Body of pancreas (tissue), 4 donors: ENCODE measurements around the gene RTL5. TPM values are rescaled to one million over a fixed set of nuclear protein-coding genes. Genes with fewer than 3 reads are reported as not detected.

ENCODE experiments used
- ATAC-seq: fragments of 150-250 bp; one replicate; pipeline ENCODE4 v1.9.1; 2016
- DNase-seq, 4 donors: peaks; one replicate each; pipeline ENCODE4 v3.0.0-alpha.2; 2019
- H3K27ac ChIP-seq, 4 donors: fragments of 200-600 bp; sonication (generic); 1 replicate in 3 of 4; 2 replicates in 1 of 4; pipeline versions ENCODE4 v1.5.1 to v1.6.1; 2016 to 2019; ENCODE audit warnings: mild to moderate bottlenecking in 1 of 4, mixed read lengths in 1 of 4, moderate library complexity in 1 of 4
- H3K27me3 ChIP-seq, 2 donors: fragments of 200-600 bp; sonication (generic); one replicate each; pipeline ENCODE4 v1.6.0; 2016; ENCODE audit warnings: mild to moderate bottlenecking in 1 of 2
- H3K36me3 ChIP-seq, 2 donors: fragments of 200-600 bp; sonication (generic); replicated peaks in 1 of 2; 2 replicates each; pipeline ENCODE4 v1.5.1; 2016; ENCODE audit warnings: low read depth in 2 of 2; ENCODE audit not compliant: insufficient read depth in 1 of 2
- H3K4me1 ChIP-seq: fragments of 200-600 bp; sonication (generic); one replicate; pipeline ENCODE4 v1.6.0; 2016
- H3K4me3 ChIP-seq, 2 donors: fragments of 200-600 bp; sonication (generic); 1 replicate in 1 of 2; 2 replicates in 1 of 2; pipeline ENCODE4 v1.5.1; 2016 to 2019
- H3K9me3 ChIP-seq, 3 donors: fragments of 200-600 bp; sonication (generic); 1 replicate in 2 of 3; 2 replicates in 1 of 3; pipeline ENCODE4 v1.5.1; 2016
- CTCF ChIP-seq, 7 experiments: fragments of 450-650 bp in 4 of 7; fragments of 200-600 bp in 3 of 7; sonication (generic) in 3 of 7; IDR thresholded peaks; one replicate each; pipeline ENCODE4 v1.5.1; 2016 to 2019; ENCODE audit warnings: antibody characterized with exemption in 7 of 7
- POLR2A ChIP-seq, 3 donors: fragments of 450-650 bp; IDR thresholded peaks; one replicate each; pipeline ENCODE4 v1.6.1; 2016; ENCODE audit warnings: antibody characterized with exemption in 3 of 3, mild to moderate bottlenecking in 2 of 3
- WGBS, 2 donors: methylation state at CpG; one replicate each; pipeline ENCODE4 v1.1.5; 2017; 5-methylcytosine and 5-hydroxymethylcytosine counted together
- intact Hi-C: fragments of 100-400 bp; cut with DNase I; formaldehyde crosslinking; loops from one replicate; pipeline ENCODE4 v1.15.1; 2023
- total RNA-seq, 2 donors: library from RNA; depleted of rRNA; stranded (reverse); fragments of >200 nt; gene quantifications; one replicate each; pipeline ENCODE4 v1.1.0, GENCODE V29; 2016

RTL5 gene
- total RNA-seq, 2 donors from 2014 or later: 1.6 to 2.3 TPM

DNA sequence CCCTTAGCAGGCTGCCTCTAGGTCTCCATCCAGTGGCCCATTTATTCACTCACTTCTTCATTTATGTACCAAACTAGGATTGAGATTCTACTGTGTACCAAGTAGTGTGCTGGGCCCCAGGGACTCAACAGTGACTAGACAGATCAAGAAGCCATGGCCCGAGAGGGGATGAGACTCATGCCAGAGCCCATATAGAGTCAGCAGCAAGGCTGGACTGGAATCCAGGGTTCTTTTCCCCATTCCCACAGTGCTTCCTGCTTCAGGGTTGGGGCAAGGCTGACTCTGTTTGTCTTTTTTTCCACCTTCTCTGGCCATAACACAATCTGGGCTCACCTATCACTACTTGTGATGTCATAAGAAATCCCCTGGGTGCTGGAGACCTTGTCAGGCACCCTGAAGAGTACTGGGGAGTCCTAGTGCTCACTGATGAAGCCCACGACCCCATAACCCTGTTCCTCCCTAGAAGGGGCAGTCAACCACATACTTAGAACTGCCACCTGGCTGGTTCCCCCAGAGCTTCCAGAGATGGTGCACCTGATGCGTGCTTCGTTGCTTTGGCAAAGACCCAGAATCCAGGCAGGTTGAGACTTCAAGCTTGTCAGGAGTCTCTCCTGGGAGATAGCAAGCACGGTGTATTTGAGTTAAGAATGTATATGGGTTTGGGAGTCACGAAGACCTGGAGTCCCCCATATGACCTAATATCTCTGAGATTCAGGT lies 6.2 kb downstream of the RTL5 start:
- H3K4me1 ChIP-seq: no peaks in the 10 kb centered on the region
- H3K36me3 ChIP-seq: no peaks in the 10 kb centered on the region
- no peak overlapping the region for H3K27ac ChIP-seq
- ATAC-seq: no peak
- DNase-seq: no peak
- intact Hi-C loops: no loop called here
- no peaks in the 10 kb centered on the region for H3K27me3 ChIP-seq
- WGBS, 2 donors: 35% methylated on average over 5 of the region's 6 CpGs
- no peaks in the 10 kb centered on the region for H3K9me3 ChIP-seq
- TF ChIP-seq POLR2A (IDR thresholded peaks at IDR 0.05) (no peak), CTCF (IDR thresholded peaks at IDR 0.05) (no peak)
- no peak overlapping the region for H3K4me3 ChIP-seq

GRCh38 chrX:72124540-72125201 lies 7.0 kb downstream of the RTL5 start:
- Histone ChIP-seq H3K27me3 (no peaks in the 10 kb centered on the region), H3K9me3 (no peaks in the 10 kb centered on the region), H3K27ac (no peak overlapping the region), H3K36me3 (no peaks in the 10 kb centered on the region), H3K4me3 (no peak overlapping the region), H3K4me1 (no peaks in the 10 kb centered on the region)
- TF ChIP-seq CTCF (IDR thresholded peaks at IDR 0.05) (no peak), POLR2A (IDR thresholded peaks at IDR 0.05) (no peak)
- ATAC-seq (no peak), DNase-seq (no peak)
- intact Hi-C loops: loop anchor here (5.0 kb wide), 1 partner anchor 122 kb away; no protein-coding TSS in a partner anchor
- 39 to 92% methylated on average over 3 to 8 of the region's 8 CpGs for WGBS, 2 donors

- DNase-seq (peak in 2 of 4 donors; percentile 28 to 50), ATAC-seq (peak; percentile 29)
- WGBS, 2 donors: 38 to 67% methylated on average over 1 to 9 of the region's 11 CpGs
- no peak overlapping the region for H3K4me3 ChIP-seq
- H3K9me3 ChIP-seq: no peaks in the 10 kb centered on the region
- no peaks in the 10 kb centered on the region for H3K4me1 ChIP-seq
- H3K36me3 ChIP-seq: no peaks in the 10 kb centered on the region
- H3K27ac ChIP-seq: no peak overlapping the region
- intact Hi-C loops: loop anchor here (5.0 kb wide), 1 partner anchor 121 kb away; no protein-coding TSS in a partner anchor
- H3K27me3 ChIP-seq: no peaks in the 10 kb centered on the region
- no peak for TF ChIP-seq CTCF (IDR thresholded peaks at IDR 0.05)
- TF ChIP-seq POLR2A (IDR thresholded peaks at IDR 0.05): no peak
Measured at GRCh38 chrX:72123471-72124185, 8.1 kb downstream of the RTL5 start.

GRCh38 chrX:72122621-72123337 lies 8.9 kb downstream of the RTL5 start:
- Histone ChIP-seq H3K9me3 (no peaks in the 10 kb centered on the region), H3K36me3 (no peaks in the 10 kb centered on the region), H3K27ac (no peak overlapping the region), H3K4me1 (no peaks in the 10 kb centered on the region), H3K27me3 (no peaks in the 10 kb centered on the region), H3K4me3 (no peak overlapping the region)
- TF ChIP-seq POLR2A (IDR thresholded peaks at IDR 0.05) (no peak), CTCF (IDR thresholded peaks at IDR 0.05) (no peak)
- no peak for DNase-seq
- ATAC-seq: no peak
- intact Hi-C loops: loop anchor here (5.0 kb wide), 1 partner anchor 120 kb away; no protein-coding TSS in a partner anchor
- 72 to 75% methylated on average over 6 of the region's 6 CpGs for WGBS, 2 donors
